Right lobe of liver (tissue), 6 donors: ENCODE results near the gene FFAR3. TPM values are rescaled to one million over a fixed set of nuclear protein-coding genes. Genes with fewer than 3 reads are reported as not detected.
"Not testable (repeated sequence)": the region's sequence is repeated elsewhere in the genome, so short reads cannot be mapped to it uniquely, and the experiment has no call there.

Experiments used
- ATAC-seq, 4 donors: fragments of 200-7000 bp; cut with Tn5 transposase; one replicate each; pipeline ENCODE4 v1.9.1; 2020; ENCODE audit warnings: mild to moderate bottlenecking in 4 of 4, moderate library complexity in 4 of 4
- DNase-seq, 3 donors: peaks; one replicate each; pipeline ENCODE4 v3.0.0-alpha.2; 2020
- H3K27ac ChIP-seq, 3 donors: fragments of 200-600 bp; one replicate each; pipeline ENCODE4 v1.8.0; 2022
- H3K27me3 ChIP-seq, 2 donors: fragments of 200-600 bp; one replicate each; pipeline ENCODE4 v1.8.0; 2022
- H3K36me3 ChIP-seq, 4 donors: fragments of 200-600 bp; sonication (generic) in 1 of 4; one replicate each; pipeline versions ENCODE4 v1.5.1 to v1.8.0; 2017 to 2022; ENCODE audit warnings: control low read depth in 1 of 4
- H3K4me1 ChIP-seq, 4 donors: fragments of 200-600 bp; sonication (generic) in 1 of 4; one replicate each; pipeline versions ENCODE4 v1.5.1 to v1.8.0; 2017 to 2022; ENCODE audit warnings: control low read depth in 1 of 4
- H3K4me3 ChIP-seq, 3 donors: fragments of 200-600 bp; one replicate each; pipeline ENCODE4 v1.8.0; 2022
- H3K9me3 ChIP-seq, 4 donors: fragments of 200-600 bp; sonication (generic) in 1 of 4; one replicate each; pipeline versions ENCODE4 v1.5.1 to v1.8.0; 2017 to 2022; ENCODE audit warnings: control low read depth in 1 of 4
- CTCF ChIP-seq, 4 donors: fragments of 200-600 bp in 3 of 4; fragments of 450-650 bp in 1 of 4; IDR thresholded peaks; one replicate each; pipeline versions ENCODE4 v1.5.1 to v1.8.0; 2016 to 2022; ENCODE audit warnings: antibody characterized with exemption in 4 of 4, mild to moderate bottlenecking in 2 of 4
- POLR2A ChIP-seq: fragments of 450-650 bp; IDR thresholded peaks from one replicate; pipeline ENCODE4 v1.6.1; 2017; ENCODE audit warnings: antibody characterized with exemption, mild to moderate bottlenecking
- WGBS: methylation state at CpG from one replicate; pipeline ENCODE4 v1.1.6; 2018; ENCODE audit warnings: low coverage, low lambda C conversion rate; ENCODE audit not compliant: insufficient coverage; ENCODE audit errors: missing lambda C conversion rate; 5-methylcytosine and 5-hydroxymethylcytosine counted together
- intact Hi-C, 2 donors: fragments of 100-400 bp; cut with DNase I; formaldehyde crosslinking; loops; one replicate each; pipeline versions ENCODE4 v1.11.2 to v1.14.1; 2022
- total RNA-seq, 6 experiments: library from RNA; depleted of rRNA in 2 of 6; stranded (reverse); fragments of >200 nt in 2 of 6; fragmentation: NEBNext Ultra II Directional in 3 of 6; extraction: Animal tissue kit (Norgen Biotek cat#: 25700) in 3 of 6; gene quantifications; one replicate each; pipeline versions ENCODE4 v1.1.0 to v1.2.4, GENCODE V29; 2016 to 2023
- donor health status: DM: no; HTN: yes; CAD: no.
- donor health status: DM: no; HTN: no; CAD: no.
- donor health status: DM: no; HTN: no; CAD: no.
- donor health status: DM: no; HTN: yes; CAD: no.
- donor health status: DM: no; HTN: yes; CAD: no.

The FFAR3 gene
- total RNA-seq, 6 experiments from 2014 or later, result 0.27 TPM; not detected in 5

- DNase-seq, result peak in 2 of 3 donors; percentile 6 to 19
- intact Hi-C loops, result loop anchor here (2.0 to 10.0 kb wide), 2 partner anchors 115 to 141 kb away; partner anchors contain the start of gene KRTDAP (in 1 of the 2)
- Histone ChIP-seq H3K4me1 (no peaks in the 10 kb centered on the region), H3K36me3 (no peaks in the 10 kb centered on the region), H3K27ac (no peak overlapping the region), H3K4me3 (no peak overlapping the region), H3K9me3 (no peaks in the 10 kb centered on the region), H3K27me3 (no peaks in the 10 kb centered on the region)
- TF ChIP-seq CTCF (IDR thresholded peaks at IDR 0.05) (no peak), POLR2A (no peak)
- ATAC-seq, result no peak
- WGBS, result 68% methylated on average over 9 of the region's 9 CpGs
Observed at GRCh38 chr19:35353635-35354034, 4.6 kb upstream of the FFAR3 start.

GRCh38 chr19:35354898-35355297, 3.4 kb upstream of the FFAR3 start:
- 61% methylated on average over 7 of the region's 8 CpGs for WGBS
- no peak overlapping the region for H3K4me3 ChIP-seq
- TF ChIP-seq POLR2A (no peak), CTCF (IDR thresholded peaks at IDR 0.05) (no peak)
- H3K9me3 ChIP-seq, result no peaks in the 10 kb centered on the region
- DNase-seq (no peak), ATAC-seq (no peak)
- no peak overlapping the region for H3K27ac ChIP-seq
- H3K36me3 ChIP-seq, result no peaks in the 10 kb centered on the region
- no peaks in the 10 kb centered on the region for H3K4me1 ChIP-seq
- no peaks in the 10 kb centered on the region for H3K27me3 ChIP-seq
- intact Hi-C loops, result loop anchor here in 1 of 2 donors (10.0 kb wide), 1 partner anchor 140 kb away; the partner anchor contains the start of gene KRTDAP

- peak in 1 of 3 donors; percentile 45 for DNase-seq
- H3K36me3 ChIP-seq, result no peaks in the 10 kb centered on the region
- H3K9me3 ChIP-seq, result no peaks in the 10 kb centered on the region
- intact Hi-C loops, result loop anchor here in 1 of 2 donors (10.0 kb wide), 1 partner anchor 139 kb away; the partner anchor contains the start of gene KRTDAP
- no peaks in the 10 kb centered on the region for H3K27me3 ChIP-seq
- peak in 1 of 4 donors; percentile 13 for ATAC-seq
- 29% methylated on average over 5 of the region's 6 CpGs for WGBS
- no peak overlapping the region for H3K4me3 ChIP-seq
- H3K27ac ChIP-seq, result no peak overlapping the region
- TF ChIP-seq CTCF (IDR thresholded peaks at IDR 0.05) (no peak), POLR2A (no peak)
- H3K4me1 ChIP-seq, result no peaks in the 10 kb centered on the region
Observed at GRCh38 chr19:35355791-35356460, 2.3 kb upstream of the FFAR3 start.

GRCh38 chr19:35358834-35359233, 574 bp downstream of the FFAR3 start:
- not testable (repeated sequence) for ATAC-seq, H3K9me3 ChIP-seq, H3K4me1 ChIP-seq, H3K4me3 ChIP-seq, H3K27me3 ChIP-seq, H3K27ac ChIP-seq, H3K36me3 ChIP-seq
- 72% methylated on average over 8 of the region's 16 CpGs for WGBS
- DNase-seq, result peak in 1 of 3 donors; percentile 29
- intact Hi-C loops, result loop anchor here in 1 of 2 donors (10.0 kb wide), 1 partner anchor 136 kb away; the partner anchor contains the start of gene KRTDAP

- not testable (repeated sequence) for H3K4me1 ChIP-seq, ATAC-seq, H3K4me3 ChIP-seq, H3K36me3 ChIP-seq, H3K27ac ChIP-seq, H3K27me3 ChIP-seq, H3K9me3 ChIP-seq
- 20% methylated on average over 1 of the region's 21 CpGs for WGBS
- intact Hi-C loops, result loop anchor here in 1 of 2 donors (10.0 kb wide), 1 partner anchor 135 kb away; the partner anchor contains the start of gene KRTDAP
- DNase-seq, result peak in 1 of 3 donors; percentile 23
Observed at GRCh38 chr19:35359395-35359794, 1.1 kb downstream of the FFAR3 start.

GRCh38 chr19:35360081-35360480, 1.8 kb downstream of the FFAR3 start:
- ATAC-seq, intact Hi-C loops, H3K4me1 ChIP-seq, H3K36me3 ChIP-seq, H3K9me3 ChIP-seq, H3K27ac ChIP-seq, H3K4me3 ChIP-seq, DNase-seq, H3K27me3 ChIP-seq: not testable (repeated sequence)
- WGBS, result 83% methylated on average over 1 of the region's 5 CpGs
